HCT116 (cell line): Measurements from ENCODE around the gene SEMA7A. TPM values are rescaled to one million over a fixed set of nuclear protein-coding genes. Genes with fewer than 3 reads are reported as not detected.

Source experiments
- ATAC-seq: fragments of 200-7000 bp; cut with Tn5 transposase; 2 replicates; pipeline ENCODE4 v1.9.1; 2020; ENCODE audit warnings: mild to moderate bottlenecking, moderate library complexity
- BruUV-seq: library from RNA; stranded (reverse); fragments of 400-500 nt; replicated peaks from 2 replicates; lab custom pipeline; 2021; lab: Mats Ljungman, UMichigan
- CTCF ChIA-PET: fragments of 300-600 bp; sonication (Branson Sonifier 250); formaldehyde crosslinking; loops from one replicate; lab custom pipeline; 2021; ENCODE audit warnings: antibody characterized with exemption; lab: Charles Lee
- POLR2A ChIA-PET: fragments of 300-600, 350-600 bp; sonication (Branson Sonifier 250); formaldehyde crosslinking; loops from one replicate; lab custom pipeline; 2021; ENCODE audit warnings: antibody characterized with exemption; lab: Charles Lee
- RAD21 ChIA-PET, 2 experiments: fragments of 300-600 bp; sonication (Branson Sonifier 250); formaldehyde crosslinking; loops; one replicate each; lab custom pipeline; 2023; ENCODE audit warnings: low total read pairs in 2 of 2; ENCODE audit not compliant: uncharacterized antibody in 2 of 2, unreplicated experiment in 2 of 2, low non-redundant PET in 1 of 2; lab: Charles Lee
- DNase-seq: peaks from one replicate; pipeline ENCODE4 v3.0.0-alpha.2; 2010; ENCODE audit warnings: low read depth, low spot score
- H2AFZ ChIP-seq: fragments of 200-600 bp; shearing (Covaris generic), sonication (generic); 2 replicates; pipeline ENCODE4 v1.6.1; 2017; ENCODE audit warnings: low read depth, mixed run types, mixed read lengths, antibody characterized with exemption, low read length; ENCODE audit not compliant: poor library complexity, severe bottlenecking
- H3K27ac ChIP-seq: 2 replicates; pipeline ENCODE4 v1.5.1; 2012; ENCODE audit warnings: low read depth, low read length
- H3K27me3 ChIP-seq: fragments of 200-600 bp; sonication (generic); 2 replicates; pipeline ENCODE4 v1.6.1; 2016; ENCODE audit warnings: mixed run types, low read length, mixed read lengths; ENCODE audit not compliant: insufficient read depth
- H3K36me3 ChIP-seq, 2 experiments: fragments of 200-500 bp in 1 of 2; fragments of 200-600 bp in 1 of 2; sonication (Bioruptor generic) in 1 of 2; sonication (generic) in 1 of 2; 2 replicates each; pipeline versions ENCODE4 v1.5.1 to v1.6.1; 2014 to 2016; ENCODE audit warnings: low read length in 2 of 2, inconsistent platforms in 1 of 2, mixed read lengths in 1 of 2, mixed run types in 1 of 2; ENCODE audit not compliant: insufficient read depth in 2 of 2, control insufficient read depth in 1 of 2
- H3K4me1 ChIP-seq, 2 experiments: fragments of 200-600 bp in 1 of 2; sonication (generic) in 1 of 2; 2 replicates each; pipeline versions ENCODE4 v1.5.1 to v1.6.1; 2012 to 2017; ENCODE audit warnings: low read length in 2 of 2, inconsistent platforms in 1 of 2, mild to moderate bottlenecking in 1 of 2, mixed read lengths in 1 of 2, mixed run types in 1 of 2, moderate library complexity in 1 of 2; ENCODE audit not compliant: insufficient read depth in 2 of 2, control insufficient read depth in 1 of 2
- H3K4me2 ChIP-seq: fragments of 200-600 bp; sonication (generic); 2 replicates; pipeline ENCODE4 v1.6.1; 2017; ENCODE audit warnings: mixed run types, low read length, mixed read lengths
- H3K4me3 ChIP-seq, 2 experiments: fragments of 200-600 bp in 1 of 2; sonication (generic) in 1 of 2; replicated peaks in 1 of 2; 2 replicates each; pipeline ENCODE4 v1.5.1; 2011 to 2016; ENCODE audit warnings: low read length in 2 of 2, control low read depth in 1 of 2, low read depth in 1 of 2, mild to moderate bottlenecking in 1 of 2, mixed read lengths in 1 of 2, mixed run types in 1 of 2
- H3K79me2 ChIP-seq: fragments of 200-600 bp; sonication (generic); 2 replicates; pipeline ENCODE4 v1.6.1; 2017; ENCODE audit warnings: mild to moderate bottlenecking, mixed run types, low read length, moderate library complexity, mixed read lengths; ENCODE audit not compliant: insufficient read depth
- H3K9ac ChIP-seq: fragments of 200-600 bp; sonication (generic); 2 replicates; pipeline ENCODE4 v1.6.1; 2016; ENCODE audit warnings: low read length, mixed read lengths
- H3K9me2 ChIP-seq: fragments of 200-600 bp; sonication (generic), shearing (Covaris generic); 2 replicates; pipeline ENCODE4 v1.6.1; 2017; ENCODE audit warnings: mixed run types, mild to moderate bottlenecking, moderate library complexity; ENCODE audit not compliant: insufficient read depth
- H3K9me3 ChIP-seq, 2 experiments: fragments of 200-500 bp in 1 of 2; fragments of 200-600 bp in 1 of 2; sonication (Bioruptor generic) in 1 of 2; sonication (generic) in 1 of 2; 2 replicates each; pipeline ENCODE4 v1.6.1; 2014 to 2017; ENCODE audit warnings: low read length in 2 of 2, mixed read lengths in 2 of 2, inconsistent platforms in 1 of 2, low read depth in 1 of 2, mild to moderate bottlenecking in 1 of 2, mixed run types in 1 of 2, moderate library complexity in 1 of 2; ENCODE audit not compliant: control insufficient read depth in 1 of 2, insufficient read depth in 1 of 2
- H4K20me1 ChIP-seq: fragments of 200-600 bp; sonication (generic), shearing (Covaris generic); 2 replicates; pipeline ENCODE4 v1.6.1; 2017; ENCODE audit warnings: mixed run types, mild to moderate bottlenecking, moderate library complexity; ENCODE audit not compliant: insufficient read depth
- CBX3 ChIP-seq: IDR thresholded peaks from 2 replicates; pipeline ENCODE4 v1.6.1; 2012; ENCODE audit warnings: low read depth
- CEBPB ChIP-seq: IDR thresholded peaks from 2 replicates; pipeline ENCODE4 v1.6.1; 2012; ENCODE audit warnings: low read depth
- EGR1 ChIP-seq: IDR thresholded peaks from 2 replicates; pipeline ENCODE4 v1.6.1; 2012; ENCODE audit warnings: low read depth
- ELF1 ChIP-seq: IDR thresholded peaks from 2 replicates; pipeline ENCODE4 v1.6.1; 2012; ENCODE audit warnings: low read depth, borderline replicate concordance
- EZH2 ChIP-seq: fragments of 200-600 bp; sonication (generic); IDR thresholded peaks from 2 replicates; pipeline ENCODE4 v1.6.1; 2017; ENCODE audit warnings: antibody characterized with exemption, mixed run types
- JUND ChIP-seq: IDR thresholded peaks from 2 replicates; pipeline ENCODE4 v1.6.1; 2012
- POLR2A ChIP-seq: IDR thresholded peaks from 2 replicates; pipeline ENCODE4 v1.7.0; 2011; ENCODE audit warnings: borderline replicate concordance; ENCODE audit not compliant: insufficient read depth, insufficient read length; ENCODE audit errors: extremely low read depth
- RAD21 ChIP-seq: IDR thresholded peaks from 2 replicates; pipeline ENCODE4 v1.6.1; 2012; ENCODE audit warnings: low read depth, mild to moderate bottlenecking
- SIN3A ChIP-seq: IDR thresholded peaks from 2 replicates; pipeline ENCODE4 v1.6.1; 2012; ENCODE audit warnings: low read depth
- SP1 ChIP-seq: IDR thresholded peaks from 2 replicates; pipeline ENCODE4 v1.6.1; 2012; ENCODE audit warnings: low read depth
- TCF7L2 ChIP-seq: IDR thresholded peaks from 2 replicates; pipeline ENCODE4 v1.7.0; 2011; ENCODE audit warnings: borderline replicate concordance, inconsistent platforms; ENCODE audit not compliant: insufficient read depth, insufficient read length; ENCODE audit errors: extremely low read depth
- YY1 ChIP-seq: IDR thresholded peaks from 2 replicates; pipeline ENCODE4 v1.6.1; 2011; ENCODE audit warnings: low read length, low read depth, moderate library complexity, mild to moderate bottlenecking; ENCODE audit not compliant: insufficient replicate concordance; ENCODE audit errors: extremely low read depth
- ZFX ChIP-seq: fragments of 450-650 bp; IDR thresholded peaks from 2 replicates; pipeline ENCODE4 v1.6.1; 2017
- ZNF274 ChIP-seq: fragments of 200-500 bp; sonication (Bioruptor generic); IDR thresholded peaks from 2 replicates; pipeline ENCODE4 v1.6.1; 2014; ENCODE audit warnings: mild to moderate bottlenecking, low read depth, low read length, inconsistent platforms
- intact Hi-C: fragments of 100-400 bp; cut with micrococcal nuclease; formaldehyde crosslinking; loops from 2 replicates; pipeline ENCODE4 v1.10.0; 2022
- total RNA-seq: library from RNA; stranded (reverse); gene quantifications from one replicate; pipeline ENCODE4 v1.2.1, GENCODE V29; 2021; ENCODE audit not compliant: unreplicated experiment
- TF ChIP-seq, protein P1 (sequence below): IDR thresholded peaks from 2 replicates; pipeline ENCODE4 v1.6.1; 2012; ENCODE audit warnings: low read depth
- TF ChIP-seq, protein P2 (sequence below), 3 experiments: fragments of 200-600 bp in 1 of 3; sonication (generic) in 1 of 3; IDR thresholded peaks in 2 of 3; conservative IDR thresholded peaks in 1 of 3; 2 replicates each; pipeline ENCODE4 v1.5.1; 2012 to 2017; ENCODE audit warnings: low read depth in 2 of 3, low read length in 2 of 3, antibody characterized with exemption in 1 of 3, borderline replicate concordance in 1 of 3, control low read depth in 1 of 3, mild to moderate bottlenecking in 1 of 3, mixed read lengths in 1 of 3, mixed run types in 1 of 3, moderate library complexity in 1 of 3; ENCODE audit not compliant: insufficient read depth in 1 of 3
- TF ChIP-seq, protein P3 (sequence below): IDR thresholded peaks from 2 replicates; pipeline ENCODE4 v1.6.1; 2012
- TF ChIP-seq, protein P4 (sequence below): IDR thresholded peaks from 2 replicates; pipeline ENCODE4 v1.6.1; 2011; ENCODE audit warnings: mild to moderate bottlenecking, low read length, moderate library complexity; ENCODE audit not compliant: insufficient replicate concordance; ENCODE audit errors: extremely low read depth

SEMA7A gene
- total RNA-seq, 1 experiment from 2014 or later = 13.8 TPM

DNA sequence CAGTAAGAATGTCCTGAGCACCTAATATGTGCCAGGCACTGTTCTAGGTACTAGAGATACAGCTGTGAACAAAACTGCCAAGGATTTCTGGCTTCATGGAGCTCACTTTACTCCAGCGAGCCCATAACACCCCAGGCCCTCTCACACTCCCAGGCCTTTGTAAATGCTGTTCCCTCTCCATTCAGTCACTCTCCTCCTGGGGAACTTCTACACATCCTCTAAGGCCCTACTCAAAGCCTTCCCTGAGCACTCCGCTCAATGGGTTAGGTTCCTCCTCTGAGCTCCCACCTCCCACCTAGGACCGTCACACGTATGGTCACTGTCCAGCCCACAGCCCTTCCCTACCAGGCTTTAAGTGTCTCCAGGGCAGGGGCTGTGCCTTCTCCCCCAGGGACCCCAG, 27.2 kb downstream of the SEMA7A start:
- peak overlapping the region; percentile 71 for H3K4me2 ChIP-seq
- H3K27me3 ChIP-seq = no peaks in the 10 kb centered on the region
- no peaks in the 10 kb centered on the region for H3K9me2 ChIP-seq
- ATAC-seq (no peak), DNase-seq (no peak)
- H3K9me3 ChIP-seq = no peaks in the 10 kb centered on the region
- RAD21 ChIA-PET = no interaction called here
- H3K9ac ChIP-seq = peak overlapping the region; percentile 55
- TF ChIP-seq POLR2A (no peak), CEBPB (no peak), RAD21 (no peak), SP1 (no peak), ZNF274 (no peak), SIN3A (no peak), JUND (no peak), EGR1 (no peak), TCF7L2 (no peak), ELF1 (no peak), YY1 (no peak), ZFX (no peak), EZH2 (no peak), CBX3 (no peak)
- TF ChIP-seq, protein P1, sequence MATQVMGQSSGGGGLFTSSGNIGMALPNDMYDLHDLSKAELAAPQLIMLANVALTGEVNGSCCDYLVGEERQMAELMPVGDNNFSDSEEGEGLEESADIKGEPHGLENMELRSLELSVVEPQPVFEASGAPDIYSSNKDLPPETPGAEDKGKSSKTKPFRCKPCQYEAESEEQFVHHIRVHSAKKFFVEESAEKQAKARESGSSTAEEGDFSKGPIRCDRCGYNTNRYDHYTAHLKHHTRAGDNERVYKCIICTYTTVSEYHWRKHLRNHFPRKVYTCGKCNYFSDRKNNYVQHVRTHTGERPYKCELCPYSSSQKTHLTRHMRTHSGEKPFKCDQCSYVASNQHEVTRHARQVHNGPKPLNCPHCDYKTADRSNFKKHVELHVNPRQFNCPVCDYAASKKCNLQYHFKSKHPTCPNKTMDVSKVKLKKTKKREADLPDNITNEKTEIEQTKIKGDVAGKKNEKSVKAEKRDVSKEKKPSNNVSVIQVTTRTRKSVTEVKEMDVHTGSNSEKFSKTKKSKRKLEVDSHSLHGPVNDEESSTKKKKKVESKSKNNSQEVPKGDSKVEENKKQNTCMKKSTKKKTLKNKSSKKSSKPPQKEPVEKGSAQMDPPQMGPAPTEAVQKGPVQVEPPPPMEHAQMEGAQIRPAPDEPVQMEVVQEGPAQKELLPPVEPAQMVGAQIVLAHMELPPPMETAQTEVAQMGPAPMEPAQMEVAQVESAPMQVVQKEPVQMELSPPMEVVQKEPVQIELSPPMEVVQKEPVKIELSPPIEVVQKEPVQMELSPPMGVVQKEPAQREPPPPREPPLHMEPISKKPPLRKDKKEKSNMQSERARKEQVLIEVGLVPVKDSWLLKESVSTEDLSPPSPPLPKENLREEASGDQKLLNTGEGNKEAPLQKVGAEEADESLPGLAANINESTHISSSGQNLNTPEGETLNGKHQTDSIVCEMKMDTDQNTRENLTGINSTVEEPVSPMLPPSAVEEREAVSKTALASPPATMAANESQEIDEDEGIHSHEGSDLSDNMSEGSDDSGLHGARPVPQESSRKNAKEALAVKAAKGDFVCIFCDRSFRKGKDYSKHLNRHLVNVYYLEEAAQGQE = no peak
- TF ChIP-seq, protein P2, sequence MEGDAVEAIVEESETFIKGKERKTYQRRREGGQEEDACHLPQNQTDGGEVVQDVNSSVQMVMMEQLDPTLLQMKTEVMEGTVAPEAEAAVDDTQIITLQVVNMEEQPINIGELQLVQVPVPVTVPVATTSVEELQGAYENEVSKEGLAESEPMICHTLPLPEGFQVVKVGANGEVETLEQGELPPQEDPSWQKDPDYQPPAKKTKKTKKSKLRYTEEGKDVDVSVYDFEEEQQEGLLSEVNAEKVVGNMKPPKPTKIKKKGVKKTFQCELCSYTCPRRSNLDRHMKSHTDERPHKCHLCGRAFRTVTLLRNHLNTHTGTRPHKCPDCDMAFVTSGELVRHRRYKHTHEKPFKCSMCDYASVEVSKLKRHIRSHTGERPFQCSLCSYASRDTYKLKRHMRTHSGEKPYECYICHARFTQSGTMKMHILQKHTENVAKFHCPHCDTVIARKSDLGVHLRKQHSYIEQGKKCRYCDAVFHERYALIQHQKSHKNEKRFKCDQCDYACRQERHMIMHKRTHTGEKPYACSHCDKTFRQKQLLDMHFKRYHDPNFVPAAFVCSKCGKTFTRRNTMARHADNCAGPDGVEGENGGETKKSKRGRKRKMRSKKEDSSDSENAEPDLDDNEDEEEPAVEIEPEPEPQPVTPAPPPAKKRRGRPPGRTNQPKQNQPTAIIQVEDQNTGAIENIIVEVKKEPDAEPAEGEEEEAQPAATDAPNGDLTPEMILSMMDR (IDR thresholded peaks at IDR 0.05 in 2 of 3, conservative IDR thresholded peaks at IDR 0.05 in 1 of 3; ENCODE audit: borderline replicate concordance in 1 of 3, insufficient read depth in 1 of 3, low read depth in 2 of 3, low read length in 2 of 3) = no peak
- TF ChIP-seq, protein P3, sequence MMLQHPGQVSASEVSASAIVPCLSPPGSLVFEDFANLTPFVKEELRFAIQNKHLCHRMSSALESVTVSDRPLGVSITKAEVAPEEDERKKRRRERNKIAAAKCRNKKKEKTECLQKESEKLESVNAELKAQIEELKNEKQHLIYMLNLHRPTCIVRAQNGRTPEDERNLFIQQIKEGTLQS = no peak
- TF ChIP-seq, protein P4, sequence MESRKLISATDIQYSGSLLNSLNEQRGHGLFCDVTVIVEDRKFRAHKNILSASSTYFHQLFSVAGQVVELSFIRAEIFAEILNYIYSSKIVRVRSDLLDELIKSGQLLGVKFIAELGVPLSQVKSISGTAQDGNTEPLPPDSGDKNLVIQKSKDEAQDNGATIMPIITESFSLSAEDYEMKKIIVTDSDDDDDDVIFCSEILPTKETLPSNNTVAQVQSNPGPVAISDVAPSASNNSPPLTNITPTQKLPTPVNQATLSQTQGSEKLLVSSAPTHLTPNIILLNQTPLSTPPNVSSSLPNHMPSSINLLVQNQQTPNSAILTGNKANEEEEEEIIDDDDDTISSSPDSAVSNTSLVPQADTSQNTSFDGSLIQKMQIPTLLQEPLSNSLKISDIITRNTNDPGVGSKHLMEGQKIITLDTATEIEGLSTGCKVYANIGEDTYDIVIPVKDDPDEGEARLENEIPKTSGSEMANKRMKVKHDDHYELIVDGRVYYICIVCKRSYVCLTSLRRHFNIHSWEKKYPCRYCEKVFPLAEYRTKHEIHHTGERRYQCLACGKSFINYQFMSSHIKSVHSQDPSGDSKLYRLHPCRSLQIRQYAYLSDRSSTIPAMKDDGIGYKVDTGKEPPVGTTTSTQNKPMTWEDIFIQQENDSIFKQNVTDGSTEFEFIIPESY = no peak
- intact Hi-C loops = no loop called here
- POLR2A ChIA-PET = interaction anchor here (0.9 to 1.7 kb wide), 6 partner anchors 9 to 54 kb away, joined by 3 to 5 read pairs (median 3); partner anchors contain the start of gene UBL7
- peak overlapping the region; percentile 54; the same call in 1 of the 2 replicates for H3K27ac ChIP-seq
- H3K36me3 ChIP-seq = peaks cover 0 to 4% of the 10 kb centered on the region in 2 experiments; a peak in 1 of 4 replicates
- no peaks in the 10 kb centered on the region for H4K20me1 ChIP-seq
- CTCF ChIA-PET = no interaction called here
- peaks cover 20 to 61% of the 10 kb centered on the region in 2 experiments for H3K4me1 ChIP-seq
- H2AFZ ChIP-seq = no peak overlapping the region
- no peaks in the 10 kb centered on the region for H3K79me2 ChIP-seq
- BruUV-seq = no TSS peak
- H3K4me3 ChIP-seq = no peak overlapping the region
